K562 (cell line): ENCODE data around the gene SULT6B1.

ENCODE experiments used
- CBFA2T2 ChIP-seq: fragments of 450-650 bp; conservative IDR thresholded peaks from 2 replicates; pipeline ENCODE4 v1.6.1; 2017; ENCODE audit warnings: mild to moderate bottlenecking
- CEBPG ChIP-seq, 3 experiments: fragments of 200-800 bp in 1 of 3; sonication (Bioruptor generic) in 1 of 3; sonication (generic) in 1 of 3; formaldehyde crosslinking in 1 of 3; IDR thresholded peaks in 2 of 3; conservative IDR thresholded peaks in 1 of 3; 2 replicates each; pipeline versions ENCODE4 v1.6.1 to v1.8.0; 2016 to 2022; ENCODE audit warnings: missing compliant biosample characterization in 2 of 3, missing genetic modification characterization in 2 of 3, mild to moderate bottlenecking in 1 of 3, missing genetic modification reagents in 1 of 3
- CTCF ChIP-seq, 3 experiments: IDR thresholded peaks in 2 of 3; conservative IDR thresholded peaks in 1 of 3; 2 replicates each; pipeline ENCODE4 v1.5.1; 2011 to 2012; ENCODE audit warnings: low read length in 3 of 3, mild to moderate bottlenecking in 3 of 3, control low read depth in 2 of 3, improper control_type of control experiment in 1 of 3, inconsistent platforms in 1 of 3, low read depth in 1 of 3, mixed read lengths in 1 of 3, moderate library complexity in 1 of 3; ENCODE audit not compliant: insufficient read depth in 2 of 3
- ELK1 ChIP-seq: sonication (generic); formaldehyde crosslinking; IDR thresholded peaks from 2 replicates; pipeline ENCODE4 v1.8.1; 2022; ENCODE audit warnings: missing genetic modification reagents
- EZH2 ChIP-seq: IDR thresholded peaks from 2 replicates; pipeline ENCODE4 v1.6.1; 2012; ENCODE audit warnings: low read depth, mild to moderate bottlenecking, inconsistent platforms, low read length, borderline replicate concordance
- POLR3A ChIP-seq: IDR thresholded peaks from 2 replicates; pipeline ENCODE4 v1.6.1; 2011; ENCODE audit warnings: borderline replicate concordance, mild to moderate bottlenecking, moderate library complexity; ENCODE audit not compliant: insufficient read length, insufficient read depth; ENCODE audit errors: extremely low read depth
- SIN3A ChIP-seq, 2 experiments: fragments of 150-350 bp in 1 of 2; IDR thresholded peaks; 2 replicates each; pipeline ENCODE4 v1.6.1; 2011 to 2016; ENCODE audit warnings: borderline replicate concordance in 2 of 2, low read depth in 2 of 2, low read length in 2 of 2, mild to moderate bottlenecking in 2 of 2, moderate library complexity in 2 of 2; ENCODE audit not compliant: control insufficient read depth in 1 of 2
- TCF7L2 ChIP-seq: fragments of 150-350 bp; IDR thresholded peaks from 2 replicates; pipeline ENCODE4 v1.6.1; 2016; ENCODE audit warnings: low read depth, mild to moderate bottlenecking, low read length, moderate library complexity
- ZC3H11A ChIP-seq: IDR thresholded peaks from 2 replicates; pipeline ENCODE4 v1.6.1; 2012; ENCODE audit warnings: low read depth, low read length, improper control_type of control experiment
- ZNF133 ChIP-seq: fragments of 250-450 bp; sonication (Bioruptor Pico); IDR thresholded peaks from 2 replicates; pipeline ENCODE4 v1.4.0; 2020; ENCODE audit warnings: mild to moderate bottlenecking
- ZNF140 ChIP-seq: fragments of 250-450 bp; sonication (Bioruptor Pico); IDR thresholded peaks from 2 replicates; pipeline ENCODE4 v1.8.0; 2021; ENCODE audit warnings: moderate library complexity, mild to moderate bottlenecking, inconsistent platforms
- TF ChIP-seq, protein P1 (sequence below), 2 experiments: fragments of 450-650 bp in 1 of 2; sonication (generic) in 1 of 2; formaldehyde crosslinking in 1 of 2; IDR thresholded peaks; 2 replicates each; pipeline versions ENCODE4 v1.7.1 to v1.9.0; 2016 to 2022; ENCODE audit warnings: inconsistent platforms in 1 of 2, mild to moderate bottlenecking in 1 of 2, missing genetic modification reagents in 1 of 2
- TF ChIP-seq, protein P2 (sequence below): fragments of 200-400 bp; formaldehyde crosslinking; IDR thresholded peaks from 2 replicates; pipeline ENCODE4 v1.6.1; 2017; ENCODE audit warnings: mild to moderate bottlenecking, low read depth, low read length, moderate library complexity

DNA sequence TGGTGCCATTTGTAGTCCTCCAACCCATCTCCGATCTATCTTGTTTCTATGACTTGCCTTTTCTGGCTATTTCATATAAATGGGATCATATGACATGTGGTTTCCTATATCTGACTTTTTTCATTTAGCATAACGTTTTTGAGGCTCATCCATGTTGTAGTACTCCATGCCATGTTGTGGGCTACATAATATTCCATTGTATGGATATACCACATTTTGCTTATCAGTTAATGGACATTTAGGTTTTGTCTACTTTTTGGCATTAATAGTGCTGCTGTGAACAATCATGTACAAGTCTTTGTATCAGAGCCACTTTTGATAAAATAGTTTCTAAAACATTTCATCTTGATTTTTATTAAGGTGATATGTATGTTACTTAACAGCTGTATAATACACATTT, 15.2 kb upstream of the SULT6B1 start:
- TF ChIP-seq POLR3A: no peak
- TF ChIP-seq, protein P1, sequence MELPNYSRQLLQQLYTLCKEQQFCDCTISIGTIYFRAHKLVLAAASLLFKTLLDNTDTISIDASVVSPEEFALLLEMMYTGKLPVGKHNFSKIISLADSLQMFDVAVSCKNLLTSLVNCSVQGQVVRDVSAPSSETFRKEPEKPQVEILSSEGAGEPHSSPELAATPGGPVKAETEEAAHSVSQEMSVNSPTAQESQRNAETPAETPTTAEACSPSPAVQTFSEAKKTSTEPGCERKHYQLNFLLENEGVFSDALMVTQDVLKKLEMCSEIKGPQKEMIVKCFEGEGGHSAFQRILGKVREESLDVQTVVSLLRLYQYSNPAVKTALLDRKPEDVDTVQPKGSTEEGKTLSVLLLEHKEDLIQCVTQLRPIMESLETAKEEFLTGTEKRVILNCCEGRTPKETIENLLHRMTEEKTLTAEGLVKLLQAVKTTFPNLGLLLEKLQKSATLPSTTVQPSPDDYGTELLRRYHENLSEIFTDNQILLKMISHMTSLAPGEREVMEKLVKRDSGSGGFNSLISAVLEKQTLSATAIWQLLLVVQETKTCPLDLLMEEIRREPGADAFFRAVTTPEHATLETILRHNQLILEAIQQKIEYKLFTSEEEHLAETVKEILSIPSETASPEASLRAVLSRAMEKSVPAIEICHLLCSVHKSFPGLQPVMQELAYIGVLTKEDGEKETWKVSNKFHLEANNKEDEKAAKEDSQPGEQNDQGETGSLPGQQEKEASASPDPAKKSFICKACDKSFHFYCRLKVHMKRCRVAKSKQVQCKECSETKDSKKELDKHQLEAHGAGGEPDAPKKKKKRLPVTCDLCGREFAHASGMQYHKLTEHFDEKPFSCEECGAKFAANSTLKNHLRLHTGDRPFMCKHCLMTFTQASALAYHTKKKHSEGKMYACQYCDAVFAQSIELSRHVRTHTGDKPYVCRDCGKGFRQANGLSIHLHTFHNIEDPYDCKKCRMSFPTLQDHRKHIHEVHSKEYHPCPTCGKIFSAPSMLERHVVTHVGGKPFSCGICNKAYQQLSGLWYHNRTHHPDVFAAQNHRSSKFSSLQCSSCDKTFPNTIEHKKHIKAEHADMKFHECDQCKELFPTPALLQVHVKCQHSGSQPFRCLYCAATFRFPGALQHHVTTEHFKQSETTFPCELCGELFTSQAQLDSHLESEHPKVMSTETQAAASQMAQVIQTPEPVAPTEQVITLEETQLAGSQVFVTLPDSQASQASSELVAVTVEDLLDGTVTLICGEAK (IDR thresholded peaks at IDR 0.05): no peak
- TF ChIP-seq, protein P1 (CRISPR knock-in tag; IDR thresholded peaks at IDR 0.05): no peak
- no peak for TF ChIP-seq TCF7L2
- no peak for TF ChIP-seq CEBPG (CRISPR knock-in tag; IDR thresholded peaks at IDR 0.05)
- no peak for TF ChIP-seq CEBPG (tag; conservative IDR thresholded peaks at IDR 0.05 in 1 of 2, IDR thresholded peaks at IDR 0.05 in 1 of 2)
- TF ChIP-seq, protein P2, sequence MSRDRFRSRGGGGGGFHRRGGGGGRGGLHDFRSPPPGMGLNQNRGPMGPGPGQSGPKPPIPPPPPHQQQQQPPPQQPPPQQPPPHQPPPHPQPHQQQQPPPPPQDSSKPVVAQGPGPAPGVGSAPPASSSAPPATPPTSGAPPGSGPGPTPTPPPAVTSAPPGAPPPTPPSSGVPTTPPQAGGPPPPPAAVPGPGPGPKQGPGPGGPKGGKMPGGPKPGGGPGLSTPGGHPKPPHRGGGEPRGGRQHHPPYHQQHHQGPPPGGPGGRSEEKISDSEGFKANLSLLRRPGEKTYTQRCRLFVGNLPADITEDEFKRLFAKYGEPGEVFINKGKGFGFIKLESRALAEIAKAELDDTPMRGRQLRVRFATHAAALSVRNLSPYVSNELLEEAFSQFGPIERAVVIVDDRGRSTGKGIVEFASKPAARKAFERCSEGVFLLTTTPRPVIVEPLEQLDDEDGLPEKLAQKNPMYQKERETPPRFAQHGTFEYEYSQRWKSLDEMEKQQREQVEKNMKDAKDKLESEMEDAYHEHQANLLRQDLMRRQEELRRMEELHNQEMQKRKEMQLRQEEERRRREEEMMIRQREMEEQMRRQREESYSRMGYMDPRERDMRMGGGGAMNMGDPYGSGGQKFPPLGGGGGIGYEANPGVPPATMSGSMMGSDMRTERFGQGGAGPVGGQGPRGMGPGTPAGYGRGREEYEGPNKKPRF: no peak
- TF ChIP-seq CTCF (IDR thresholded peaks at IDR 0.05 in 2 of 3, conservative IDR thresholded peaks at IDR 0.05 in 1 of 3; ENCODE audit: insufficient read depth in 2 of 3, low read depth in 1 of 3, low read length in 3 of 3): no peak
- TF ChIP-seq ZC3H11A: no peak
- TF ChIP-seq ZNF140 (CRISPR knock-in tag): no peak
- no peak for TF ChIP-seq SIN3A (IDR thresholded peaks at IDR 0.05; ENCODE audit: borderline replicate concordance in 2 of 2, control insufficient read depth in 1 of 2, low read depth in 2 of 2, low read length in 2 of 2)
- no peak for TF ChIP-seq EZH2
- TF ChIP-seq CBFA2T2: no peak
- TF ChIP-seq ELK1 (CRISPR knock-in tag): no peak
- no peak for TF ChIP-seq ZNF133 (CRISPR knock-in tag)
